ENCODE measurements around the gene ZNF263.

DNA sequence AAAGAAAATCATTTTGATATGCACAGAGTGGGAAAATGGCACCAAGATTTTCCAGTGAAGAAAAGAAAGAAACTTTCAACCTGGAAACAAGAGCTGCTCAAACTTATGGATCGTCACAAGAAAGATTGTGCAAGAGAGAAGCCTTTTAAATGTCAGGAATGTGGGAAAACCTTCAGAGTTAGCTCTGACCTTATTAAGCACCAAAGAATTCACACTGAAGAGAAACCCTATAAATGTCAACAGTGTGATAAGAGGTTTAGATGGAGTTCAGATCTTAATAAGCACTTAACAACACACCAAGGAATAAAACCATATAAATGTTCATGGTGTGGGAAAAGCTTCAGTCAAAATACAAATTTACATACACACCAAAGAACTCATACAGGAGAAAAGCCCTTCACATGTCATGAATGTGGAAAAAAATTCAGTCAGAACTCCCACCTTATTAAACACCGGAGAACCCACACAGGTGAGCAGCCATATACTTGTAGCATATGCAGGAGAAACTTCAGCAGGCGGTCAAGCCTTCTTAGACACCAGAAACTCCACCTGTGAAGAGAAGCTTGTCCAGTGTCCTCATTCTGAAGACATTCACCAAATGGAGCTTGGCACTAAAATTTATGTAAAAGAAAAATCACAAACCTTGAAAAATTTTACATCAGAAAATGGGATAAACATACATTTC is 34.2 kb downstream of the ZNF263 start:
- TF ChIP-seq, protein P1, sequence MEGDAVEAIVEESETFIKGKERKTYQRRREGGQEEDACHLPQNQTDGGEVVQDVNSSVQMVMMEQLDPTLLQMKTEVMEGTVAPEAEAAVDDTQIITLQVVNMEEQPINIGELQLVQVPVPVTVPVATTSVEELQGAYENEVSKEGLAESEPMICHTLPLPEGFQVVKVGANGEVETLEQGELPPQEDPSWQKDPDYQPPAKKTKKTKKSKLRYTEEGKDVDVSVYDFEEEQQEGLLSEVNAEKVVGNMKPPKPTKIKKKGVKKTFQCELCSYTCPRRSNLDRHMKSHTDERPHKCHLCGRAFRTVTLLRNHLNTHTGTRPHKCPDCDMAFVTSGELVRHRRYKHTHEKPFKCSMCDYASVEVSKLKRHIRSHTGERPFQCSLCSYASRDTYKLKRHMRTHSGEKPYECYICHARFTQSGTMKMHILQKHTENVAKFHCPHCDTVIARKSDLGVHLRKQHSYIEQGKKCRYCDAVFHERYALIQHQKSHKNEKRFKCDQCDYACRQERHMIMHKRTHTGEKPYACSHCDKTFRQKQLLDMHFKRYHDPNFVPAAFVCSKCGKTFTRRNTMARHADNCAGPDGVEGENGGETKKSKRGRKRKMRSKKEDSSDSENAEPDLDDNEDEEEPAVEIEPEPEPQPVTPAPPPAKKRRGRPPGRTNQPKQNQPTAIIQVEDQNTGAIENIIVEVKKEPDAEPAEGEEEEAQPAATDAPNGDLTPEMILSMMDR (IDR thresholded peaks at IDR 0.05), result no peak
- TF ChIP-seq POLR2AphosphoS5 (IDR thresholded peaks at IDR 0.05) (no peak), POLR2A (IDR thresholded peaks at IDR 0.05) (no peak), EP300 (IDR thresholded peaks at IDR 0.05) (no peak)

Data from gastroesophageal sphincter (tissue), 3 donors.